Astrocyte of the spinal cord (primary cell): Measurements from ENCODE around the gene PLSCR3.

Experiments used
- DNase-seq: peaks from one replicate; pipeline ENCODE4 v3.0.0; 2011; ENCODE audit warnings: low read depth, low spot score
- H3K4me3 ChIP-seq: 2 replicates; pipeline ENCODE4 v1.5.1; 2011; ENCODE audit warnings: low read depth, mild to moderate bottlenecking, low read length, moderate library complexity
- CTCF ChIP-seq: IDR thresholded peaks from 2 replicates; pipeline ENCODE4 v1.5.1; 2012; ENCODE audit warnings: low read depth, mild to moderate bottlenecking, low read length, inconsistent platforms
- in situ Hi-C: cut with HindIII; loops from 2 replicates; pipeline ENCODE4 v1.10.0; 2017; ENCODE audit warnings: low sequenced_read_pairs

The PLSCR3 gene

GRCh38 chr17:7403727-7403976 is 9.3 kb upstream of the PLSCR3 start:
- H3K4me3 ChIP-seq: peak overlapping the region; percentile 74
- no peak for DNase-seq
- in situ Hi-C loops: no loop called here
- TF ChIP-seq CTCF: no peak

GRCh38 chr17:7403043-7403726 is 8.9 kb upstream of the PLSCR3 start:
- DNase-seq: no peak
- TF ChIP-seq CTCF: no peak
- peak overlapping the region; percentile 74 for H3K4me3 ChIP-seq
- in situ Hi-C loops: no loop called here

- DNase-seq: no peak
- in situ Hi-C loops: no loop called here
- TF ChIP-seq CTCF: no peak
- no peak overlapping the region for H3K4me3 ChIP-seq
Measured at GRCh38 chr17:7398612-7399011, 4.3 kb upstream of the PLSCR3 start.

- in situ Hi-C loops: no loop called here
- no peak for DNase-seq
- H3K4me3 ChIP-seq: no peak overlapping the region
- no peak for TF ChIP-seq CTCF
Measured at GRCh38 chr17:7396147-7396546, 1.8 kb upstream of the PLSCR3 start.

- peak overlapping the region; percentile 90 for H3K4me3 ChIP-seq
- peak; percentile 27 for TF ChIP-seq CTCF
- DNase-seq: no peak
- in situ Hi-C loops: no loop called here
Measured at GRCh38 chr17:7393613-7394451, 493 bp downstream of the PLSCR3 start.

- TF ChIP-seq CTCF: no peak
- in situ Hi-C loops: no loop called here
- H3K4me3 ChIP-seq: peak overlapping the region; percentile 90
- DNase-seq: no peak
Measured at GRCh38 chr17:7392696-7393612, 1.4 kb downstream of the PLSCR3 start.
